SJCRH30 (cell line): ENCODE measurements around the gene ACO2. TPM values are rescaled to one million over a fixed set of nuclear protein-coding genes. Genes with fewer than 3 reads are reported as not detected.
"Not testable (repeated sequence)": the region's sequence is repeated elsewhere in the genome, so short reads cannot be mapped to it uniquely, and the experiment has no call there.

Experiments used
- DNase-seq, 2 experiments: peaks; one replicate each; pipeline ENCODE4 v3.0.0-alpha.2; 2015 to 2020
- H3K27ac ChIP-seq: fragments of 250-450 bp; sonication (Bioruptor Pico); 2 replicates; pipeline ENCODE4 v1.5.1; 2020; ENCODE audit warnings: mild to moderate bottlenecking, moderate library complexity
- H3K27me3 ChIP-seq: fragments of 250-450 bp; sonication (Bioruptor Pico); 2 replicates; pipeline ENCODE4 v1.5.1; 2020; ENCODE audit warnings: mild to moderate bottlenecking, moderate library complexity
- H3K36me3 ChIP-seq: fragments of 250-450 bp; sonication (Bioruptor Pico); 2 replicates; pipeline ENCODE4 v1.5.1; 2020; ENCODE audit warnings: mild to moderate bottlenecking, moderate library complexity
- H3K4me1 ChIP-seq: fragments of 250-450 bp; sonication (Bioruptor Pico); 2 replicates; pipeline ENCODE4 v1.5.1; 2020; ENCODE audit warnings: mild to moderate bottlenecking, moderate library complexity
- H3K4me3 ChIP-seq: fragments of 250-450 bp; sonication (Bioruptor Pico); 2 replicates; pipeline ENCODE4 v1.5.1; 2020; ENCODE audit warnings: mild to moderate bottlenecking, moderate library complexity
- H3K9me3 ChIP-seq: fragments of 250-450 bp; sonication (Bioruptor Pico); replicated peaks from 2 replicates; pipeline ENCODE4 v1.5.1; 2020; ENCODE audit warnings: mild to moderate bottlenecking, moderate library complexity
- total RNA-seq: library from RNA; depleted of rRNA; stranded (reverse); fragments of >200 nt; shearing (Covaris generic); gene quantifications from 2 replicates; pipeline ENCODE4 v1.2.3, GENCODE V29; 2014

ACO2 gene
- total RNA-seq, 1 experiment from 2014 or later, result 50.5 TPM

GRCh38 chr22:41445129-41446056 lies 23.5 kb upstream of the ACO2 start:
- Histone ChIP-seq H3K4me1 (no peaks in the 10 kb centered on the region), H3K4me3 (peak overlapping the region; percentile 71), H3K9me3 (no peaks in the 10 kb centered on the region), H3K27ac (peak overlapping the region; percentile 64; the same call in 1 of the 2 replicates), H3K36me3 (no peaks in the 10 kb centered on the region), H3K27me3 (no peaks in the 10 kb centered on the region)
- DNase-seq, result peak; percentile 30 to 58

DNA sequence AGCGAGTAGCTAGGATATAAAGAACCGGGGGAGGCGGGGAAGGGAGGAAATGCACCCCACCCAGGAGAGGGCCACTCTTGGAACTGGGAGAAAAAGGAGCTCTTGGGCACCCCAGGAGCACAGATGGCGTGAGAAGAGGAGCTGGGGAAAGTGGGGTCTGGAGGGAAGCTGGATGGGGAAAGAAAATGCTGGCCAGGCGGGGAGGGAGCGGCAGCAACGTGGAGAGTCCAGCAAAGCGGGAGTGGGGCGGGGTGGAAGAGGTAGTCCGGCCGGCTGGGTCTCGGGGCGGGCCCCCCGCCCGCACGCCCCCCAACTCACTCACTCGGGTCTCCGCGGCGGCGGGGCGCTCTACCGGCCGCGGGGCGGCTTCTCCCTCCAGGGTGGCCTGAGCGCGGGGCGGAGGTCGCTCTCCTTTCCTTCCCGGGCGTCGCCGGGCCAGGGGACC lies 22.8 kb upstream of the ACO2 start:
- H3K27ac ChIP-seq, result peak overlapping the region; percentile 64
- peak overlapping the region; percentile 71 for H3K4me3 ChIP-seq
- no peaks in the 10 kb centered on the region for H3K9me3 ChIP-seq
- H3K36me3 ChIP-seq, result no peaks in the 10 kb centered on the region
- H3K27me3 ChIP-seq, result no peaks in the 10 kb centered on the region
- no peaks in the 10 kb centered on the region for H3K4me1 ChIP-seq
- peak; percentile 16 to 36 for DNase-seq

- Histone ChIP-seq H3K27ac (peak within 1 kb of the TSS; percentile 64), H3K27me3 (no peaks in the 10 kb centered on the region), H3K4me3 (peak within 1 kb of the TSS; percentile 71), H3K4me1 (no peaks in the 10 kb centered on the region), H3K36me3 (no peaks in the 10 kb centered on the region), H3K9me3 (no peaks in the 10 kb centered on the region)
- peak; percentile 89 to 92 for DNase-seq
Measured at GRCh38 chr22:41446639-41447434, 22.1 kb upstream of the ACO2 start, which contains the start of gene TOB2. TSS of gene TOB2 (minus strand) at chr22:41446801. CDS start at chr22:41437345, 9,456 bp downstream.

DNA sequence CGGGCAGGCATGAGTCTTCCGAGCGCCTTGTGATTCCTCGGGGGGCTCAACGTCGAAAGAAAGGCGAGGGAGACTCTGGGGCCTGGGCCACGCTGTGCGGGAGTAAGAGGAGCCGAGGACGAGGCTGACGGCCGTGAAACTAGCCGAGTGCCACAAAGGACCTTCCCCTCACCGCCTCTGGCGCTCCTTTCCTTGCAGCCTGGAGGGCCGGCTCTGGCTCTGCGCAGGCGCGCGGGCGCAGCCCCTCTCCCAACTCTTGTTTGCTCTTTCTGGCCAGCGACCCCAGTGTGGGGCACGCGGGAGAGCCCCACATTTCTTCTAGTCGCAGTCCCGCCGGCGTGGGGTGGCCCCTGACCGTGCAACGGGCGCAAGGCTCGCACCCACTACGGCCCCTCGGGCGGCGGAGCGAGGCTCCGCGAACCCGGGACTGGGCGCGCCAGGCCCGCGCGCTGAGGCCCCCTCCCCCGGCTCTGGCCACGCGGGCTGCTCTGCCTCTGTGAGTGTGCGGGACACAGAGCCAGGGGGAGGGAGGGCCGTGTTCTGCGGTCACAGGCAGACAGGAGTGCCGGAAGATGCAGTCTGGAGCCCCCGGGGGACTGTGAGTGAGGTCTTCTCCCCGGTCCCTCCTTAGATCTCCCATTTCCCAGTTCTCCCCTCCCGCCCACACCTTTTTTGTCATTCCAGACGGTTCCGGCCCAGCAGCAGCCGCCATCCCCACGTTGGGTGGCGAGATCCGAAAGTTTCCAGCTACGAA lies 21.3 kb upstream of the ACO2 start:
- Histone ChIP-seq H3K27ac (peak overlapping the region; percentile 64), H3K9me3 (no peaks in the 10 kb centered on the region), H3K4me3 (peak overlapping the region; percentile 71), H3K36me3 (no peaks in the 10 kb centered on the region), H3K27me3 (no peaks in the 10 kb centered on the region), H3K4me1 (no peaks in the 10 kb centered on the region)
- DNase-seq, result peak; percentile 71 to 75

DNA sequence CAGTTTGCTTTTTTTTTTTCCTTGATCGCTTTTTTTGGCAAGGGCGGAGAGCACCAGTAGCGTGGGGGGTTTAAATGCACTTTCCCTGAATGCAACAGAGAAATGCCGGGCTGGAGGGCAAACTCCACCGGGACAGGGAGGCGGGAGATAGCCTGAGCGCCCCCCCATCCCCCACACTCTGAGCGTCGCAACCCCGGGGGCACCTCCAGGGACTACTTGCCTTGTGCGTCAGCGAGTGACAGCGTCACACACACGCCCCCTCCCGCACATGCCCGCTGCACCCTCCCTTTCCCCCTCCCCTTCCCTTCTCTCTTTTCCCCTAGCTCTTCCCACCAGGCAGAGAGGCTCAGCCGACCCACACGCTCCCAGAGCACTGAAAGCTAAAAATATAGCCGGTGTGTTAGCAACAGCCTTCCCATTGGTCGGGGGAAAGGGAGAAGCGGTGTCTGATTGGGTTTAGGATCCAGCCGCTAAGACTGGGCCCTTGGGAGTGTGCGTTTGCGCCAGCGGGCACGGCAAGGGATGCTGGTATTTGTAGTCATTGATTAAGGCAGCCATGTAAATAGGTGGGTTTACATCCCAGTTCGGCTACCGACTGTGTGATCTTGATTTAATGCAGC lies 20.6 kb upstream of the ACO2 start:
- no peaks in the 10 kb centered on the region for H3K36me3 ChIP-seq
- peak overlapping the region; percentile 64 for H3K27ac ChIP-seq
- H3K4me3 ChIP-seq, result peak overlapping the region; percentile 71
- no peaks in the 10 kb centered on the region for H3K27me3 ChIP-seq
- DNase-seq, result peak; percentile 96 to 98
- H3K4me1 ChIP-seq, result no peaks in the 10 kb centered on the region
- no peaks in the 10 kb centered on the region for H3K9me3 ChIP-seq

GRCh38 chr22:41458161-41458728 lies 10.7 kb upstream of the ACO2 start:
- no peak overlapping the region for H3K27ac ChIP-seq
- H3K9me3 ChIP-seq, result no peaks in the 10 kb centered on the region
- no peak overlapping the region for H3K4me3 ChIP-seq
- no peaks in the 10 kb centered on the region for H3K4me1 ChIP-seq
- peaks cover 25% of the 10 kb centered on the region for H3K36me3 ChIP-seq
- DNase-seq, result no peak
- H3K27me3 ChIP-seq, result no peaks in the 10 kb centered on the region

DNA sequence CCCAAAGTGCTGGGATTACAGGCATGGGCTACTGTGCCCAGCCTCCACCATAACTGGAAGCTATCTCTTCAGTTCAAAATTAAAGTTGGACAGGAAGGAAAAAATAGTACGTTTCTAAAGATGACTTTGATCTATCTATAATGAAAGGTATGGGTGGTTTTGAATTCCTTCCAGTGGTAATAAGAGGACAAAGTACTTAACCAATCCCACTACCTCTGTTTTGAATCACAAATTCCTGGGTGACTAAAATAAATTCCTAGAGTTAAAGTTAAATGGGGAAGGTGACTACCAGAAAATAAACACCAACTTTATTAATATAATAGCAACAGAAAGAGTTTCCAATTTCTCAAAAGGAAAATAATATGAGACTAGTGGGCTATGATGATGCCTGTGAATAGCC lies 9.5 kb upstream of the ACO2 start:
- H3K9me3 ChIP-seq, result no peaks in the 10 kb centered on the region
- no peaks in the 10 kb centered on the region for H3K4me1 ChIP-seq
- no peak overlapping the region for H3K4me3 ChIP-seq
- H3K36me3 ChIP-seq, result peaks cover 33% of the 10 kb centered on the region
- no peak overlapping the region for H3K27ac ChIP-seq
- no peaks in the 10 kb centered on the region for H3K27me3 ChIP-seq
- DNase-seq, result no peak

GRCh38 chr22:41460071-41460470 lies 8.8 kb upstream of the ACO2 start:
- DNase-seq, H3K4me3 ChIP-seq, H3K4me1 ChIP-seq, H3K27me3 ChIP-seq, H3K27ac ChIP-seq, H3K9me3 ChIP-seq: not testable (repeated sequence)
- H3K36me3 ChIP-seq, result peaks cover 39% of the 10 kb centered on the region

DNA sequence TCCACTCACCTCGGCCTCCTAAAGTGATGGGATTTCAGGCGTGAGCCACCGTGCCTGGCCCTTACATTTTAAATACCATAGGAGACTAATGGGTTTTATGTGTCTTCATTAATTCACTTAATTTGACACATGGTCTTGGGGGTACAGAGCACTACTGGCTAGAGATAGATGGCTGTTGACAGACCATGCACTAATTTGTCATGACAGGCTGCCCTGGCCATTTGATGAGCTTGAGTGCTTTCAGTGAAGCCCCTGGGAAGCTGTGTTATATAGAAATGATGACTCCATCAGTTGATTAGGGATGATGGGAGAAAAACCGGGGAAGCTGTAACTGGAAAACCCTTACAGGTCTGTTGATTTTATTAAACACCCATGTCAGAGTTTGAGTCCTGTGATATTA lies 7.0 kb upstream of the ACO2 start:
- no peak for DNase-seq
- no peak overlapping the region for H3K4me3 ChIP-seq
- no peak overlapping the region for H3K27ac ChIP-seq
- no peaks in the 10 kb centered on the region for H3K27me3 ChIP-seq
- H3K9me3 ChIP-seq, result no peaks in the 10 kb centered on the region
- H3K4me1 ChIP-seq, result no peaks in the 10 kb centered on the region
- peaks cover 56% of the 10 kb centered on the region for H3K36me3 ChIP-seq

GRCh38 chr22:41469218-41469851 lies 418 bp downstream of the ACO2 start:
- Histone ChIP-seq H3K36me3 (peaks cover 35% of the 10 kb centered on the region), H3K4me1 (peaks cover 3% of the 10 kb centered on the region; the same call in 1 of the 2 replicates), H3K27ac (peak overlapping the region; percentile 96), H3K27me3 (no peaks in the 10 kb centered on the region), H3K4me3 (peak overlapping the region; percentile 84), H3K9me3 (no peaks in the 10 kb centered on the region)
- DNase-seq, result no peak

GRCh38 chr22:41470886-41471285 lies 2.0 kb downstream of the ACO2 start:
- peaks cover 3% of the 10 kb centered on the region; the same call in 1 of the 2 replicates for H3K4me1 ChIP-seq
- no peak for DNase-seq
- H3K36me3 ChIP-seq, result peaks cover 19% of the 10 kb centered on the region
- no peak overlapping the region for H3K27ac ChIP-seq
- no peaks in the 10 kb centered on the region for H3K9me3 ChIP-seq
- no peak overlapping the region for H3K4me3 ChIP-seq
- H3K27me3 ChIP-seq, result no peaks in the 10 kb centered on the region

DNA sequence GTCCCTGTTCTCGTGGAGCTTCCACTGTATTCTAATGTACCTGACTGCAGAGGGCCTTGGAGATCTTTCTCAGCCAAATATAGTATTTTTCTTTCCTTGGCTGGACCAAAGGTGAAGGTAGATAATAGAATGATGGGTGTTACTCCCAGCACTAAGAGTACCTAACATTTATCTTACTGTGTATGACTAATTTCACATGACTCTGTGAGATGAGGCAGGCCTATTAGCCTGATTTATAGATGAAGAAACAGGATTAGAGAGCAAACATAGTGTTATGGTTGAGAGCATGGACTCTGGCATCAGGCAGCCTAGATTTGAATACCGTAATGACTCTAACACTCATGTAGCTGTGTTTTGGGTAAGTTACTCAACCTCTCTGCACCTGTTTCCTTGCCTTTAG lies 2.7 kb downstream of the ACO2 start:
- H3K9me3 ChIP-seq, result no peaks in the 10 kb centered on the region
- no peak for DNase-seq
- peaks cover 12% of the 10 kb centered on the region for H3K36me3 ChIP-seq
- H3K27ac ChIP-seq, result no peak overlapping the region
- H3K4me1 ChIP-seq, result peaks cover 3% of the 10 kb centered on the region; the same call in 1 of the 2 replicates
- H3K27me3 ChIP-seq, result no peaks in the 10 kb centered on the region
- no peak overlapping the region for H3K4me3 ChIP-seq

- H3K9me3 ChIP-seq, result no peaks in the 10 kb centered on the region
- H3K36me3 ChIP-seq, result 0 out of 2 replicates have a peak, but pooled peaks cover 4% of the 10 kb centered on the region
- no peak for DNase-seq
- no peak overlapping the region for H3K27ac ChIP-seq
- H3K27me3 ChIP-seq, result no peaks in the 10 kb centered on the region
- no peak overlapping the region for H3K4me3 ChIP-seq
- no peaks in the 10 kb centered on the region; the same call in 1 of the 2 replicates for H3K4me1 ChIP-seq
Measured at GRCh38 chr22:41474872-41475451, 6.0 kb downstream of the ACO2 start.
